Endodermal cell (in vitro differentiated cells): ENCODE data around the gene STK25. TPM values are rescaled to one million over a fixed set of nuclear protein-coding genes. Genes with fewer than 3 reads are reported as not detected.

Experiments
- DNase-seq: peaks from one replicate; pipeline ENCODE4 v3.0.0-alpha.2; 2017
- H3K27ac ChIP-seq: 2 replicates; pipeline ENCODE4 v1.5.1; 2013; ENCODE audit warnings: mild to moderate bottlenecking, low read depth, low read length, moderate library complexity
- H3K27me3 ChIP-seq: 2 replicates; pipeline ENCODE4 v1.6.1; 2013; ENCODE audit warnings: mild to moderate bottlenecking, low read length, moderate library complexity; ENCODE audit not compliant: insufficient read depth, control insufficient read depth, poor library complexity, severe bottlenecking
- H3K36me3 ChIP-seq: 2 replicates; pipeline ENCODE4 v1.7.0; 2013; ENCODE audit warnings: mild to moderate bottlenecking, low read length, moderate library complexity; ENCODE audit not compliant: control insufficient read depth, insufficient read depth
- H3K4me1 ChIP-seq: one replicate; pipeline ENCODE4 v1.7.0; 2013; ENCODE audit warnings: low read length; ENCODE audit not compliant: control insufficient read depth, insufficient read depth
- H3K4me3 ChIP-seq: 2 replicates; pipeline ENCODE4 v1.5.1; 2013; ENCODE audit warnings: mild to moderate bottlenecking, low read length, moderate library complexity
- H3K9ac ChIP-seq: 2 replicates; pipeline ENCODE4 v1.6.1; 2013; ENCODE audit warnings: mild to moderate bottlenecking, low read length, moderate library complexity; ENCODE audit not compliant: poor library complexity, severe bottlenecking; ENCODE audit errors: extremely low read depth
- H3K9me3 ChIP-seq: 2 replicates; pipeline ENCODE4 v1.6.1; 2013; ENCODE audit warnings: mild to moderate bottlenecking, low read length, moderate library complexity; ENCODE audit not compliant: control insufficient read depth
- H3K27ac Mint-ChIP-seq: 2 replicates; pipeline ENCODE4 v1.8.0; 2020; ENCODE audit warnings: mixed read lengths
- H3K27me3 Mint-ChIP-seq: 2 replicates; pipeline ENCODE4 v1.8.0; 2021; ENCODE audit warnings: mild to moderate bottlenecking, mixed read lengths; ENCODE audit not compliant: insufficient read depth
- H3K36me3 Mint-ChIP-seq: 2 replicates; pipeline ENCODE4 v1.8.0; 2020; ENCODE audit warnings: low read depth, mixed read lengths
- H3K4me1 Mint-ChIP-seq: 2 replicates; pipeline ENCODE4 v1.8.0; 2020; ENCODE audit warnings: mixed read lengths
- H3K4me3 Mint-ChIP-seq: 2 replicates; pipeline ENCODE4 v1.8.0; 2020; ENCODE audit warnings: mild to moderate bottlenecking, moderate library complexity, mixed read lengths
- H3K9me3 Mint-ChIP-seq: 2 replicates; pipeline ENCODE4 v1.8.0; 2020; ENCODE audit warnings: mild to moderate bottlenecking, mixed read lengths
- WGBS, 2 experiments: methylation state at CpG; one replicate each; pipeline versions ENCODE4 v1.1.5 to v1.1.7; 2013; ENCODE audit warnings: missing lambda C conversion rate in 2 of 2, mixed read lengths in 1 of 2; ENCODE audit not compliant: insufficient coverage in 1 of 2, insufficient read length in 1 of 2; 5-methylcytosine and 5-hydroxymethylcytosine counted together
- total RNA-seq, 2 donors: library from RNA; stranded (reverse); fragmentation: NEBNext Ultra II Directional in 1 of 2; extraction: Animal tissue kit (Norgen Biotek cat#: 25700) in 1 of 2; gene quantifications; 2 replicates in 1 of 2; 3 replicates in 1 of 2; pipeline ENCODE4 v1.2.1, GENCODE V29; 2021
- TF ChIP-seq, protein P1 (sequence below): fragments of 200-600 bp; sonication (generic); conservative IDR thresholded peaks from 2 replicates; pipeline ENCODE4 v1.5.0; 2021; ENCODE audit warnings: antibody characterized with exemption, mild to moderate bottlenecking

Gene STK25
- total RNA-seq, 2 donors from 2014 or later, result 226 to 252 TPM

GRCh38 chr2:241495172-241496002 lies 13.0 kb downstream of the STK25 start:
- TF ChIP-seq, protein P1, sequence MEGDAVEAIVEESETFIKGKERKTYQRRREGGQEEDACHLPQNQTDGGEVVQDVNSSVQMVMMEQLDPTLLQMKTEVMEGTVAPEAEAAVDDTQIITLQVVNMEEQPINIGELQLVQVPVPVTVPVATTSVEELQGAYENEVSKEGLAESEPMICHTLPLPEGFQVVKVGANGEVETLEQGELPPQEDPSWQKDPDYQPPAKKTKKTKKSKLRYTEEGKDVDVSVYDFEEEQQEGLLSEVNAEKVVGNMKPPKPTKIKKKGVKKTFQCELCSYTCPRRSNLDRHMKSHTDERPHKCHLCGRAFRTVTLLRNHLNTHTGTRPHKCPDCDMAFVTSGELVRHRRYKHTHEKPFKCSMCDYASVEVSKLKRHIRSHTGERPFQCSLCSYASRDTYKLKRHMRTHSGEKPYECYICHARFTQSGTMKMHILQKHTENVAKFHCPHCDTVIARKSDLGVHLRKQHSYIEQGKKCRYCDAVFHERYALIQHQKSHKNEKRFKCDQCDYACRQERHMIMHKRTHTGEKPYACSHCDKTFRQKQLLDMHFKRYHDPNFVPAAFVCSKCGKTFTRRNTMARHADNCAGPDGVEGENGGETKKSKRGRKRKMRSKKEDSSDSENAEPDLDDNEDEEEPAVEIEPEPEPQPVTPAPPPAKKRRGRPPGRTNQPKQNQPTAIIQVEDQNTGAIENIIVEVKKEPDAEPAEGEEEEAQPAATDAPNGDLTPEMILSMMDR, result no peak
- no peak for DNase-seq
- H3K4me1 ChIP-seq, result no peaks in the 10 kb centered on the region
- H3K27ac ChIP-seq, result no peak overlapping the region
- Mint-ChIP-seq H3K27ac (no peak overlapping the region), H3K4me1 (peaks cover 2% of the 10 kb centered on the region), H3K27me3 (no peaks in the 10 kb centered on the region), H3K4me3 (no peak overlapping the region), H3K36me3 (peaks cover 41% of the 10 kb centered on the region), H3K9me3 (no peaks in the 10 kb centered on the region)
- peaks cover 44% of the 10 kb centered on the region for H3K36me3 ChIP-seq
- no peaks in the 10 kb centered on the region for H3K9me3 ChIP-seq
- H3K27me3 ChIP-seq, result no peaks in the 10 kb centered on the region
- WGBS, 2 experiments, result 95 to 96% methylated on average over 29 to 34 of the region's 34 CpGs
- no peak overlapping the region for H3K9ac ChIP-seq
- H3K4me3 ChIP-seq, result no peak overlapping the region

- H3K27ac Mint-ChIP-seq, result no peak overlapping the region
- peaks cover 42% of the 10 kb centered on the region for H3K36me3 ChIP-seq
- no peak overlapping the region for H3K4me3 Mint-ChIP-seq
These were observed 14.0 kb downstream of the STK25 start for GRCh38 chr2:241494311-241494908.

DNA sequence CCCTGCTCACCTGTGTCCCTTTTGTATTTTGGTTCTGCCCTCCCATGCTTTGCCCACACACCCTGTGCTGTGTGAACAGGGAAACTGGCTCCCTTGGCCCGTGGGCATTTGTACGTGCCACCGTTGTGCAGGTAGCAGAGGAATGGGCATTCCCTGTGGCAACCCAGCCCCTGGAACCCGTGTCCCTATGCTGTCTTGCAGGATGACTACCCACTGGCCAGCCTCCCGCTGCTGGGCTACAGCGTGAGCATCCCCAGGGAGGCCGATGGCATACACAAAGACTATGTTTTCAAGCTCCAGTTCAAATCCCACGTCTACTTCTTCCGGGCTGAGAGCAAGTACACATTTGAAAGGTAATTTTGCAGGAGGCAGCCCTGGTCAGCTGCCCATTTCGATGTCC lies 15.3 kb downstream of the STK25 start:
- Mint-ChIP-seq H3K36me3 (peaks cover 27% of the 10 kb centered on the region), H3K4me1 (no peaks in the 10 kb centered on the region), H3K27me3 (no peaks in the 10 kb centered on the region), H3K27ac (no peak overlapping the region), H3K4me3 (no peak overlapping the region), H3K9me3 (no peaks in the 10 kb centered on the region)
- no peak overlapping the region for H3K27ac ChIP-seq
- WGBS, 2 experiments, result 95 to 96% methylated on average over 10 of the region's 10 CpGs
- TF ChIP-seq, protein P1, result no peak
- H3K4me3 ChIP-seq, result no peak overlapping the region
- H3K36me3 ChIP-seq, result peaks cover 35% of the 10 kb centered on the region
- no peaks in the 10 kb centered on the region for H3K9me3 ChIP-seq
- no peak for DNase-seq
- no peaks in the 10 kb centered on the region for H3K27me3 ChIP-seq
- no peaks in the 10 kb centered on the region for H3K4me1 ChIP-seq
- H3K9ac ChIP-seq, result no peak overlapping the region

More at GRCh38 chr2:241494311-241494908, 14.0 kb downstream of the STK25 start:
- 94 to 96% methylated on average over 14 to 16 of the region's 16 CpGs for WGBS, 2 experiments
- H3K4me3 ChIP-seq, result no peak overlapping the region
- peaks cover 31% of the 10 kb centered on the region for H3K36me3 Mint-ChIP-seq
- H3K9me3 ChIP-seq, result no peaks in the 10 kb centered on the region
- H3K27me3 Mint-ChIP-seq, result no peaks in the 10 kb centered on the region
- H3K4me1 Mint-ChIP-seq, result no peaks in the 10 kb centered on the region
- H3K9ac ChIP-seq, result no peak overlapping the region
- no peaks in the 10 kb centered on the region for H3K27me3 ChIP-seq
- TF ChIP-seq, protein P1, result no peak
- H3K4me1 ChIP-seq, result no peaks in the 10 kb centered on the region
- no peaks in the 10 kb centered on the region for H3K9me3 Mint-ChIP-seq
- no peak overlapping the region for H3K27ac ChIP-seq
- DNase-seq, result no peak
